ENCODE data around the gene EIF4EBP2. TPM values are rescaled to one million over a fixed set of nuclear protein-coding genes. Genes with fewer than 3 reads are reported as not detected.

The EIF4EBP2 gene
- total RNA-seq, 1 experiment from 2014 or later, result 36.7 TPM

DNA sequence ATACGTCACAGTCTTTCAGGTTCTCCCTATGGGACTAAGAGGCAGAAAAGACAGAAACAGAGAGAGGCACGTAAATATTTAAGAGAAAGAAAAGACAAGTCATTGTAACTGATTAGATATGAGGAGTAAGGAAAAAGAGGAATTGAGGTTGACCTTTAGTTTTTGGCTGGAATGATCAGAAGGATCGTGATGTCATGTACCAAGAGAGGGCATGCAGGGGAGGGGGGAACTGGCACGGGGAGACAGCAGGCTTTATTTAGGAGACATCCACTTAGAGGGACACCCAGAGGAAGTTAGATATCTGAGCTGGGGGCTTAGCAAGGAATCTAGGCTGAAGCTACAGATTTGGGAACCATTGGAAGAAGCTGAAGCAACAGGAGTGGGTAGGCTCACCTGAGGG is 12.3 kb upstream of the EIF4EBP2 start:
- H3K4me2 ChIP-seq (ENCODE audit: low read length), result no peak overlapping the region
- intact Hi-C loops (cut with micrococcal nuclease), result no loop called here

DNA sequence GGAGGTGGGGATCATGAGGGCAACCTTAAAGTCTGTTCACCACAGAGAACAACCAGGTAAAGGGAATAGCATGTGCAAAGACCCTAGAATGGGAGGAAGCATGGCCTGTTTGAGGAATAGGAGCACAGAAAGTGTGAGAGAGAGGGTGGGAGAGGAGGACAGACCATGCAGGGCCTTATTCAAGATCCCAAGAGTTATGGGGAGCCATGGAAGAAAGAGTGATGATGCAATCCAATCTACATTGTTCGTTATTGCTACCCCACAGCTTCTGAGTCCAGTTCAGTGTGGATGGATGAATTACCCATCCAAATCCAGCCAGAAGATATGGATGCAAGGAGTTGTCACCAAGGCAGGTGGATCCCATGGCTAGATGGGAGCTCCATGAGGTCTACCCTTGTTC is 7.8 kb upstream of the EIF4EBP2 start:
- RAD21 ChIA-PET (ENCODE audit: low non-redundant PET in 1 of 2, low total read pairs in 2 of 2, uncharacterized antibody in 2 of 2, unreplicated experiment in 2 of 2), result no interaction called here
- TF ChIP-seq CBX3 (IDR thresholded peaks at IDR 0.05; ENCODE audit: low read depth) (no peak), ZFX (IDR thresholded peaks at IDR 0.05) (no peak), CEBPB (IDR thresholded peaks at IDR 0.05; ENCODE audit: low read depth) (no peak)

More for the DNA sequence above, 12.3 kb upstream of the EIF4EBP2 start:
- Histone ChIP-seq H3K9me3 (ENCODE audit: control insufficient read depth in 1 of 2, insufficient read depth in 1 of 2, low read depth in 1 of 2, low read length in 2 of 2) (no peaks in the 10 kb centered on the region), H3K79me2 (ENCODE audit: insufficient read depth, low read length) (no peaks in the 10 kb centered on the region), H3K9ac (ENCODE audit: low read length) (no peak overlapping the region), H3K9me2 (ENCODE audit: insufficient read depth) (no peaks in the 10 kb centered on the region), H3K27me3 (ENCODE audit: insufficient read depth, low read length) (no peaks in the 10 kb centered on the region), H3K4me1 (ENCODE audit: control insufficient read depth in 1 of 2, insufficient read depth in 2 of 2, low read length in 2 of 2) (peaks cover 4 to 15% of the 10 kb centered on the region in 2 experiments), H3K27ac (ENCODE audit: low read depth, low read length) (no peak overlapping the region), H3K4me3 (replicated peaks in 1 of 2; ENCODE audit: low read depth in 1 of 2, low read length in 2 of 2) (no peak overlapping the region), H2AFZ (ENCODE audit: low read depth, low read length, poor library complexity, severe bottlenecking) (no peak overlapping the region), H4K20me1 (ENCODE audit: insufficient read depth) (no peaks in the 10 kb centered on the region), H3K36me3 (ENCODE audit: control insufficient read depth in 1 of 2, insufficient read depth in 2 of 2, low read length in 2 of 2) (no peaks in the 10 kb centered on the region)
- DNase-seq (ENCODE audit: low read depth, low spot score) (no peak), ATAC-seq (no peak)
- RAD21 ChIA-PET (ENCODE audit: low non-redundant PET in 1 of 2, low total read pairs in 2 of 2, uncharacterized antibody in 2 of 2, unreplicated experiment in 2 of 2), result no interaction called here
- CTCF ChIA-PET, result no interaction called here
- no TSS peak for BruUV-seq (replicated peaks)
- TF ChIP-seq FOSL1 (IDR thresholded peaks at IDR 0.05; ENCODE audit: low read depth), result no peak
- no peak for TF ChIP-seq EZH2 (IDR thresholded peaks at IDR 0.05)
- TF ChIP-seq RAD21 (IDR thresholded peaks at IDR 0.05; ENCODE audit: low read depth), result no peak
- TF ChIP-seq EZH2phosphoT487 (IDR thresholded peaks at IDR 0.05; ENCODE audit: borderline replicate concordance), result no peak
- no peak for TF ChIP-seq SIN3A (IDR thresholded peaks at IDR 0.05; ENCODE audit: low read depth)
- TF ChIP-seq TCF7L2 (IDR thresholded peaks at IDR 0.05; ENCODE audit: borderline replicate concordance, extremely low read depth, insufficient read depth, insufficient read length), result no peak
- POLR2A ChIA-PET, result no interaction called here

More for the DNA sequence above, 7.8 kb upstream of the EIF4EBP2 start:
- CTCF ChIA-PET, result interaction anchor here (2.7 kb wide), 1 partner anchor 9 kb away, joined by 10 read pairs; no protein-coding TSS in a partner anchor
- DNase-seq (ENCODE audit: low read depth, low spot score), result no peak
- H3K9me3 ChIP-seq (ENCODE audit: control insufficient read depth in 1 of 2, insufficient read depth in 1 of 2, low read depth in 1 of 2, low read length in 2 of 2), result no peaks in the 10 kb centered on the region
- POLR2A ChIA-PET, result no interaction called here
- no peak overlapping the region for H3K4me3 ChIP-seq (replicated peaks in 1 of 2; ENCODE audit: low read depth in 1 of 2, low read length in 2 of 2)
- H3K79me2 ChIP-seq (ENCODE audit: insufficient read depth, low read length), result no peaks in the 10 kb centered on the region
- no peak overlapping the region for H2AFZ ChIP-seq (ENCODE audit: low read depth, low read length, poor library complexity, severe bottlenecking)
- no peak overlapping the region for H3K27ac ChIP-seq (ENCODE audit: low read depth, low read length)
- ATAC-seq, result no peak
- no peak overlapping the region for H3K9ac ChIP-seq (ENCODE audit: low read length)
- BruUV-seq (replicated peaks), result no TSS peak
- H3K4me1 ChIP-seq (ENCODE audit: control insufficient read depth in 1 of 2, insufficient read depth in 2 of 2, low read length in 2 of 2), result no peaks in the 10 kb centered on the region
- no peaks in the 10 kb centered on the region for H3K27me3 ChIP-seq (ENCODE audit: insufficient read depth, low read length)
- H3K9me2 ChIP-seq (ENCODE audit: insufficient read depth), result no peaks in the 10 kb centered on the region
- no peaks in the 10 kb centered on the region for H4K20me1 ChIP-seq (ENCODE audit: insufficient read depth)
- no peaks in the 10 kb centered on the region for H3K36me3 ChIP-seq (ENCODE audit: control insufficient read depth in 1 of 2, insufficient read depth in 2 of 2, low read length in 2 of 2)
- intact Hi-C loops (cut with micrococcal nuclease), result no loop called here
- no peak overlapping the region for H3K4me2 ChIP-seq (ENCODE audit: low read length)

All from HCT116 (cell line).